Stimulated activated CD4-positive, alpha-beta T cell treated with anti-CD3 and anti-CD28 coated beads, TNF-alpha, amount 100 ng/mL, for 24 hours (primary cell): Measurements from ENCODE around the gene C10orf105.

Experiments used
- DNase-seq, 3 experiments: peaks; one replicate each; pipeline ENCODE4 v3.0.0-alpha.2; 2020; ENCODE audit warnings: low read depth in 3 of 3

C10orf105 gene

DNA sequence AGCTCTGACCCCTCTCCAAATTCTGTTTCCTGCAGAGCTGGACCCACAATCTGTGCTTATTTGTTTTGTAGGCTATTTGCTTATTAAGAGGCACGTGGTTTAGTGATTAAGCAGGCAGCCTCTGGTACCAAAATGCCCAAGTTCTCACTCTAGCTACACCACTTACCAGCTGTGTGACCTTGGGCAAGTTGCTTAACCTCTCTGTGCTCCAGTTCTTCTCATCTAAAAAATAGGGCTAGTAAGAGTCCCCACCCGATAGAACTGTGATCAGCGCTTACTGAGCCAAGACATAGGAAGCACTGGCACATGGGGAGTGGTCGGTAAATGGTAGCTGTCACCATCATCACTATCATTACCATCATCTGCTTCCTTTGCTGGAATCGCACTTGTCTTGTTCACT lies 20.8 kb downstream of the C10orf105 start:
- DNase-seq = no peak

DNA sequence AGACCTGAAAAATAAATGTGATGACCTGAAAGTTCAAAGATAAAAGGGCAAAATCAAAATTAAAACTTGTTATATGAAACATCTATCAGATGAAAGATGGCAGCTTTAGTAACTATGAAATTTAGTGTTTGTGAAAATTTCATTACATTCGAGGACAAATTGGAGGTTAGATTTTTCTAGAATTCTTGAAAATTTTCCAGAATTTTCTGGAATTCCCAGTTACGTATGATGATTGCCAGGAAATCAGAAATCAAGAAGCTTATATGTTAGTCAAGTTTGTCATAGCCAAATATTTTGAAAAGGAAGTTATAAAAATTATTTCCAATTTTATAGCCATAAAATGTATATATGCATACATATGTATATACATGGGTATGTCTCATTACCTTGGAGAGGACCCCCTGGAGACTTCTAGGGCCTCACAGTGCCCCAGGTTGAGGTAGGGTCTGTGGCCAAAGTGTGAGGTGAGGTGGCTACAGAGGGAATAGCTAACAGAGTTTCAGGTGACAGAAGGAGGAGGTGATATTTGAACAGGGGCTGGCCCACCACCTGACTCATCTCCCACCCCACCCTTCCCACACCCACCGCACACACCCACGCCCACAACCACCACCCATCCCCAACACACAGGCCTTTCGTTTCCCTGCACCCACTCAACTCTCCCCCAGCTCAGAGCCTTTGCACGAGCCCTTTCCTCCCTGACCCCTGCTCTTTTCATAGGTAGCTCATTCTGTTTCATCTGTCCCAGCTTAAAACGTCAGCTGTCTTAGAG lies 21.5 kb downstream of the C10orf105 start:
- peak in 2 of 3 experiments; percentile 18 to 50 for DNase-seq

DNA sequence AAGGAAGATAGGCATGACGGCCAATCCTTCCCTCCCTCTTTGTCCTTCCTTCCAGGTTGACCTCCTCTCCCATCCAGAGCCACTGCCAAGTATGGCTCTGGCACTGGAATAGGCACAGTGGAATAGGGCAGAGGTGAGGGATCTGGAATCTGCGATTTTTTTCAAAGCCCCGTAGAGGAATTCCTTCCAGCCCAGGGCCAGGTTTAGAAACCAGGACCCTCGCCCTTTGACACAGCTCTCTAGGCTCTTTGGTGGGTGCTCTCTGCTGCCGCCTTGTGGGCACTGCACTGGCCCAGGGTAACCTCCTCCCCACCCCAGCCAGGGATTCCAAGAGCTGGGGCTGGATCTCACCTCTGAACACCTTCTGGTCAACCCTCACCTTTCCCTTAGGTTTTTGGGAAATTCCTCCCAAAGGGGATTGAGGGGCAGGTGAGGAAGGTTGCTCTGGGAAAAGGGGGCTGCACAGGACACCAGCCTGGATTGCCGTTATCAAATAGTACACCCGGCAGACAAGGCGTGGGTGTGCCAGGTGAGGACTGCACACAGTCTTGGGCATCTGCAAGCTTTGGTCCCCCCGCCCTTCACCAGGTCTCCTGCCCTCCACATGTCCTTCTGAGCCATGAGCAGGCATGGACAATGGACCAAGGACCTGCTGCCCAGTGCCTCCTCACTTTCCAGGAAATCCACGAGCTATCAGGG lies 22.8 kb downstream of the C10orf105 start:
- peak; percentile 27 to 62 (median 35) for DNase-seq

DNA sequence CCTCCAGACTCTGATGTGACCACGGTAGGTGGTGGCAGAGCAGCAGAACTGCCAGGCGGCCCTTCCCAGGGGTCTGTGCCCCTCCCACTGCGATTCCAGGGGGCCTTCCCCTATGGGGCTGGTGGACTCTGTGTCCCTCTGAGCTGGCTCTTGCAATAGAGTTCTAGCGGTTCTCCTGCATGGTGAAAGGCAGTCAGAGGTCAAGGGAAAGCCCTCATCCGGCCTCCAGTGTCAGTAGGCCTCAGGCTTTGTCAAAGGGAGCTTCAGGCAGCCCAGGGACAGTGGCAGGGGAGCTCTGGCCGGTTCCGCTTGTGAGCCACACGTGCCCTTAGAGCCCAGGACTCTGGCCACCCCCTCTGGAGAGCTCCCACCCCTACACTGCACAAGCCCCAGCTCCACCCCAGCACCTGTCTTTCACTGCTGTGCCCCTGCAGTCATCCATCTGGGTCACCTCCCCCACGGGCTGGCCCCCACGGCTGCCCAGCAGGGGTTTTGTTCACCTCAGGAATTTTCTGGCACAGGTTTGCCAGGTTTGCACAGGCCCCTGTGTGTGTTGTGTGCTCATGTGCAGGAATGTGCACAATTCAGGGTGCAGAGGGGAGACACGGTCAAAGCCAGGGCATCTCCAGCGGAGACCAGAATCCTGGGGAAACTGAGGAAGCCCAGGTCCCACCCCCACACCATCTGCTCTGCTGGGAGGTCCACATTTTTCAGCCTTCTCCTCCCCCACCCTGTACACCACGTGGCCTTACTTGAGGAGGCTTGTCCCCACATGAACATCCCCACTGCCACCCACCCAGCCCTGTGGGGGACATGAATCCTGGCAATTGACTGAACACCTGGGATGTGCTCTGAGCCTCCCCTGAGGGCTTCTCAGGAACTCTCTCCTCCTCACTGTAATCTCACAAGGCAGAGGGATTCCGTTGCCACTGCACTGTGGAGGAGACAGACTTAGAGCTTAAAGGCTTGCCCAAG lies 23.8 kb downstream of the C10orf105 start:
- DNase-seq = no peak

DNA sequence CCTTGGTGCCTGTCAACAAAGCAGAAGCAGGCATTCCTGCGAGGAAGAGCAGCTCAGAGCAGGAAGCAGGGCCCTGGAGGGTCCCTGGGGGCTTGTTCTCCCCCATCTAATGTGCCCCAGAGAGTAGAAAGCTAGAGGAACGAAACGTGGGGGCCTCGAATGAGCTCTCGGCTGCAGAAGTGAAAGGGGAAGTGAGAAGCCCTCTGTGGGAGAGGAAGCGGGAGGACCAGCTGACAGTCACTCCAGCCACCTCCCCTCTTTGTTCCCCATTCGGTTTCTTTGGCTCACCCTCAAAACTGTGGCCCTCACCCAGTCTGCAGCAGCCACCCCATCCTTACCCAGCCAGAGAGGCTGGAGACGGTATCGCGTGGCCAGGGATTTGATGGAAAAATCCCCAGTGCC lies 25.0 kb downstream of the C10orf105 start:
- DNase-seq = peak in 1 of 3 experiments; percentile 23

DNA sequence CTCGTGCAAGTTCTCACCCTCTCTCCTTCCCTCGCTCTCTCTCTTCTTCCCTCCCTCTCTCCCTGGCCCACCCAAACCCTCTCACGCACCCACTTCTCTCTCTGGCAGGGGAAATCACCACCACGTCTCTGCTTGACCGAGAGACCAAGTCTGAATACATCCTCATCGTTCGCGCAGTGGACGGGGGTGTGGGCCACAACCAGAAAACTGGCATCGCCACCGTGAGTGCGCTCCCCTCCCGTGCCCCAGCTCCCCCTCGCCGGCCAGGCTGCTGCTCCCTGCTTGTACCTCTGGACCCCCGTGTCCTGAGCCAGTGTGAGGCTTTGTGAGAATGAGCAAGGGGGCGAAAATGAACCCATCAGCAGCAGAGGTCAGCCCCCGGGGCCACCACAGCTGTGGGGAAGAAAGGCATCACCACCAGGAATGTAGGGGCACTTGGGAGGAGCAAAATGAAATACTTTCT lies 25.5 kb downstream of the C10orf105 start:
- no peak for DNase-seq

DNA sequence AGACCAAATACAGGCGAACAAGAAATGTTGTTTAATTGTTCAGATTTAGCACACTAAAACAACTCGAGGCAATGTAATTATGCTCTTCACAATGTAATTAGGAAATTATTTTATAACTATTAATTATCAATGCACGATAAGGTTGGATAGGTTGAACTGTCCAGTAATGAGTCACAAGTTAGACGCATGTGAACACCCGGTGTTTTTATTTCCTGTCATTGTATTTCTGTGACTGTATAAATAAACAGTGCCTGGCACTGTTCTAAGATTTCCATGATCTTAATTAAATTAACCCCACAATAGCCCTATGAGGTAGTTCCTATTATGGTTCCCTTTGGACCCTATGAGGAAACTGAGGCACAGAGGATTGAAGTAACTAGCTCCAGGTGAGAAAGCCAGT lies 26.2 kb downstream of the C10orf105 start:
- no peak for DNase-seq

DNA sequence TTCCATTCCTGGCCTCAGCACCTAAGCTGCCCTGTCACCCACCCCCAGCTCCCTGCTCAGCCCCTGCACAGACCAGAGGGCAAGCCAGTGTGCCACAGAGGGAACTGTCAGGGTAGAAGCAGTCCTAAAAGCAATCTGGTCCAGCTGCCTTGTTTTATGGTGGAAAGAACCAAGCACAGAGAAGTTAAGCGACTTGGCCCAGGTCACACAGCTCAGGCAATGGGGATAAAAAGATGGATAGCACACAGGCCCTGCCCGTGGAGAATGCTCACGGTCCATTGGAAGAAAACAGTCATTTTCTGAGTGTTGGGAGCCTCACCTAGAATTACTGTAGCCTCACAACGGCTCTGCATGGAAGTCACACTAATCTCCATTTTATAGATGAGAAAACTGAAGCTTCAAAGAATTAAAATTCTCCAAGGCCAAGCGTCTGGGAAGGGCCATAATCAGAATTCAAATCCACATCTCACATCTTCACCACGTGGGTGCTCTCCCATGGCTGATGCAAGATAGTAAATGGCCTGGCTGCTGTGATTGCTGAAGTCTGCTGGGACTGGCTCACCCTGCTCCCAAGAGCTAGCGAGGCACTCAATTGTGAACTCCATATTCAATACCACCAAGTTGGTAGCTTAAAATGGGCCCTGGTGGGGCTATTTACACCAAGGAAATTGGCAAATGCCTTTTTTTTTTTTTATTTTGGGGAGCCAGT lies 26.8 kb downstream of the C10orf105 start:
- DNase-seq = no peak

DNA sequence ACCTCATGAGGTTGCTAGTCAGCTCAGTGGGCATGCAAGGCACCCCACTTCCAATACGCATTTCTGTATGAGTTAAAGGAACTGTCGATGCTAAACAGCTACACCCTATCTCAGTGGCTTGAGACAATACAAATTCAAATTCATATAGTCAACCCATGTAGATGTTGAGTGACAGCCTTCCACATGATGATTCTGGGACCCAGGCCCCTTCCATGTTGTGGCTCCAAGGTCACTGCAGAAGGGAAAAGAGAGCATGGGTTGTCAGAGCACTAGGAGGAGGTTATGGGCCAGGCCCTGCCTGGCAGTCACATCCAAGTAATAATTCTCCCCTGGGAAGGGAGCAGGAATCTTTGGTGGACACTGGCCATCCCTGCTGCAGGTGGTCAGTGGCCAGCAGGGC lies 28.2 kb downstream of the C10orf105 start:
- DNase-seq = no peak

DNA sequence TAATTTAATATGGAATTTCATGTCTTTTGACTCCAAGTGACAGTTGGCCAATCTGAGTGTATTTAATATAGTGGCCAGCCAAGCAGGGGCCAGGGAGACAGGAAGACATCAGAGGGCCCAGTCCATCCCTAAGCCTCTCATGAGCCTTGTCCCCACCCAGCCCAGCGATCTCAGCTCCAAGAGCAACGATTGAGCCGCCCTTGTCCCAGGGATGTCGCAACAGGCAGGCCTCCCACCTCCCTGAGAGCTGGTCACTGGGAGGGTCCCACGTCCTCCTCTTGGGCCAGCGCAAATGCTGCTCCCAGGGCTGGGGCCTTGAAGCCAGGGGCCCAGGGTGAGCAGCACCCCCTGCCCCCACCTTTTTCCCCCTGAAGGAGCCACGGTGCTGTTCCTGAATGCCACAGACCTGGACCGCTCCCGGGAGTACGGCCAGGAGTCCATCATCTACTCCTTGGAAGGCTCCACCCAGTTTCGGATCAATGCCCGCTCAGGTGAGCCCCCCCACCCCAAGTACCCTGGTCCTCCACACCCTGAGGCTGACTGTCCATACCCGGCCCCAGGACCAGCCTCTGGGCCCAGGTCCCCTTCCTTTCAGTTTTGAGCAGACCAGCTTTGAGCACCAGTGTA lies 29.4 kb downstream of the C10orf105 start:
- DNase-seq = no peak

DNA sequence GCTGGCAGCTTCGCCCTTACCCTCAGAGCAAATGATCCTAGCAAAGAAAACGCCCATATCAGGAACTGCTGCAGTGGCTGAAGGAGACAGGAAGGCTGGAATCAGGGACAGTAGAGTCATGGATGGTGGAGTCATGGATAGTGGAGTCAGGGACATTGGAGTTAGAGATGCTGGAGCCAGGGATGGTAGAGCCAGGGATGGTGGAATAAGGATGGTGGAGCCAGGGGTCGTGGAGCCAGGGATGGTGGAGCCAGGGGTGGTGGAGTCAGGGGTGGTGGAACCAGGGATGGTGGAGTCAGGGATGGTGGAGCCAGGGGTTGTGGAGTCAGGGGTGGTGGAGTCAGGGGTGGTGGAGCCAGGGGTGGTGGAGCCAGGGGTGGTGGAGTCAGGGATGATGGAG lies 31.3 kb downstream of the C10orf105 start:
- no peak for DNase-seq

DNA sequence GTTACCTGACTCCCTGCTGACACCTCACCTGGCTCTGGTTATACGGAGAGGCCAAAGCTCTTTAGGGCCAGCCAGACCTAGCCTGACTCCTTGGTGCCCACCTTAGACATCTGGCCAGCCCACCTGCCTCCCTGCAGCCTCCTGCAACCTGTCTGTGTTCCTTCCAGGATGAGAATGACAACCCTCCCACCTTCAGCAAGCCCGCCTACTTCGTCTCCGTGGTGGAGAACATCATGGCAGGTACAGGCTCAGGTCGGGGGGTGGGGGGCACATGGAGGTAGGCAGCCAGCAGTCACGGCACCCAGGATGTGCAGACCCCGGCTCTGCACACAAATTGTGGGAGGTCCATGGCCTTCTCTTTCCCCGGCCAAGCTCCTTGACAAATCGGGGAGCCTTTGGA lies 32.1 kb downstream of the C10orf105 start:
- DNase-seq = no peak

DNA sequence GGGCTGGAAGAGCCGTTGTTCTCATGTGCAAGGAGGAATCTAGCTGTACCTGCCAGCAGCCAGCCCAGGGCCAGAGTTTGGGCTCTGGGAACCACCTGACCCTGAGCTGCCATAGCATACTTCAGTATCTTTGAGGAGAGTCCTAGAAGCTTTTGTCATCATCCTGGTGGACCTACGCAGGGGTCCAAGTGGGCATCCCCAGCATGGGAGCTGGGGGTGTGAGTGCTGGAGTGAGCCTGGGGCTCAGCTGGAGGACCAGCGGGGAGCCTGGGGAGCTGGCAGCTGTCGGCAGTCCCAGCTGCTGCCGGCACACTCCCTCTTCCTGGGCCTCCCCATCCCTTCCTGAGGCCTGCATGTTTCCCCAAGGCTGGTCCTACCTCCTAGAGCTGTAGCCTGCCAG lies 32.5 kb downstream of the C10orf105 start:
- DNase-seq = no peak

DNA sequence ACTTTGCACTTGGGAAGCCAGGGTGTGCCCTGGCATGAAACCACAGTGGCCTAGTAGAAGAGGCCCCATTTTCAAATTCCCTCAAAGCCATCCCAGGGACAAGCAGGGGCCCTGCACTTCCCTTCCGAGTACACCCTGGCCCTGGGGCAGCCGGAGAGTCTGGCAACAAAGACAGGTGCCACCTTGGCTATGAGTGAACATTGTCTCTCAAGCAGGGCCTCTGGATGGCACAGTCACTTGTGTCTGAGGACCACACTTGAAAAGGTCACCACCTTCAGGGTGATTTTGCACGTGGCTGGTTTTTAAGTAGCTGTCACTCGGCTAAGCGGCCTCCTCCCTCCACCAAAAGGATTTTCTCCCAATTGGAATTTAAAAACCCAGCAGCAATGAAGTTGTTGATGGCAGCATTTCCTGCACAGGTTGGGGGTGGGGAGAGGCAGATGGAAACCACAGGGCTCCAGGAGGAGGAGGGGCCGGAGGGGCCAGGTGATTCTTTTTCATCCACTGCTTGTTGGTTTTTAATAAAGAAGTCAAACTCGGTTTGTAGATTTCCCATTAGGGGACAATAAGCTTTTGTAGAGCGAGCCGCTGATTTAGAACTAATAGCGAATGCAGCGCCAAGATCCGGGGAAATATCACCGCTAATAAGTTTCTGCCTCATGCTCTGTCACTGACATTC lies 33.9 kb downstream of the C10orf105 start:
- DNase-seq = no peak

DNA sequence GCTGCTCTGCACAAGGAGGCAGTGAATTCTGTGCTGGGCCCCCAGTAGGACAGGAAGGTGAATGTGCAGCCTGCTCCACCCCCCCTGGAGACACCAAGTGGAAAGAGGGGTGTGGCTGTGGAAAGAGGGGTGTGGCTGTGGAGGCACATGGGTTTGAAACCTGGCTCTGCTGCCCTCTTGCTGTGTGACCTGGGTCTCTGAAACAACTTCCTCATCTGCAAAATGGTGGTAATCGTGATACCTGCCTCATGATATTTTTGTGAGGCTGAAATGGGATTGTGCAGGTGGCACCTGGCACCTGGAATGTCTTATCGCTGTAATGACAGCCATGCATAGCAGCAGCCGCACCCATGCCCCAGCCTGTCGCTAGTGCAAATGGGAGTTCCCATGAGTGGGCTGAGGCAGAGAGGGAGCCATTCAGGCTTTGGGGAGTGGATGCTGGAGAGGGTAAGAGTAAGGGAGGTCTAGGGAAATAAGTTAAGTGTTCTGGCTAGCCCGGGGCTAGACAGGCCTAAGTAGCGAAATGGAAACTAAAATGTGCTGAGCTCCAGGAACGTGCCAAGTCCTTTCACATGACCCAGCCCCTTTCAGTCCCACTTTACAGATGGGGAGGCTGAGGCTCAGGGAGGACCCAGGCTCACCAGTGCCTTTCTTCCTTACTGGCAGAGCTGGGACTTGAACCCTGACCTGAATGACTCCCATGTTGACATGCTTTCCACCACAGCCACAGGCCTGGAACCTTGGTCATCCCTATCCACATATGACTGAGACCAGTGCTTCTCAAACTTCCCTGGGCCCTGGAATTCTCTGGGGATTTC lies 35.0 kb downstream of the C10orf105 start:
- DNase-seq = peak in 2 of 3 experiments; percentile 11 to 53

DNA sequence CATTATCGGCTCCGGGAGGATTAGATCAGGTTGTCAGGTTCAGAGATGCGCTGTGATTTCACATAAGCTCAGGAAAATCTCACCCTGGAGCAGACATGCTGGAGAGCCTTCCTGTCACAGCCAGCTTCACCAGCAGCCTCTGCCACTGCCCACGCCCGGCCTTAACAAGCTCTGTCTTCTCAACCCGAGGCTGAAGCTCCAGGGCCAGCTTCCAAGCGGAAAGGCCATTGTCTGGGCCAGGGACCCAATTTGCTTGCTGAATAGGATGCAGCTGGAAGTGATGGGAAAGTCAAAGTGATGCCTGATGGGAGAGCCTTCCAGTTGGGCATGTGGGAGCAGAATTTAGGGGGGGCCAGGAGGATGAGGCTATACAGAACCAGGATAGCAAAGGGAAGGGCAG lies 36.3 kb downstream of the C10orf105 start:
- no peak for DNase-seq

DNA sequence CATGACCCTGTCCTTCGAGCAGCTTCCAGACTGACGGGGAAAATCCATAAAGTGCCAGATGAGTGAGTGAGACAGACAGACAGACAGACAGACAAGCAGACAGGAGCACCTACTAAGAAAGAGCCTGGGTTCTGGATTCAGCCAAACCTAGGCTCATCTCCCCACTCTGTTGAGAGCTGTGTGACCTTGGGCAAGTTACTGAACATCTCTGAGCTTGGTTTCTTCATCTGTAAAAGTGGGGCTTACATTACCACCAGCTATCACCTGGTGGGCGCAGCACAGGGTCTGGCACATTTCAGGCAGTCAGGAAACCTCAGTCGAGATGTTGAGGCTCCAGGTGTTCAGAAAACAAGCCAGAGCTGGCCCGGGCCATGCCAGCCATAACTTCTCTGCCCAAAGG lies 37.6 kb downstream of the C10orf105 start:
- DNase-seq = no peak

DNA sequence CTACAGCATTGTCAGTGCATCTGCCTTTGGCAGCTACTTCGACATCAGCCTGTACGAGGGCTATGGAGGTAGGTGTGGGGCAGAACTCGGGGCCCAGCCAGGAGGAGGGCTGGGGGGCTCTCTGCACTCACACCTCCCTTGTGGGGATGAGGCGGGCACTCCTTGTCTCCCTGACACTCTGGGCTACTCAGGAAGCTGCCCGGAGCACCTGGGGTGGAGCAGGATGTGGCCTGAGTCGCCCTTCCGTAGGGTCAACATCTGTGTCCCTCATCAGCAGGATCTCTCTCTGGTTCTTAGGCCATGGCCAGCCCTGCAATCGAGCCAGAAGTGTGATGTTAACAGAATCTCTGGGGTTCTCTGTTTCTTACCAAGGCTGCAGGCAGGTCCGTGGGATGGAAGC lies 40.2 kb downstream of the C10orf105 start:
- no peak for DNase-seq

DNA sequence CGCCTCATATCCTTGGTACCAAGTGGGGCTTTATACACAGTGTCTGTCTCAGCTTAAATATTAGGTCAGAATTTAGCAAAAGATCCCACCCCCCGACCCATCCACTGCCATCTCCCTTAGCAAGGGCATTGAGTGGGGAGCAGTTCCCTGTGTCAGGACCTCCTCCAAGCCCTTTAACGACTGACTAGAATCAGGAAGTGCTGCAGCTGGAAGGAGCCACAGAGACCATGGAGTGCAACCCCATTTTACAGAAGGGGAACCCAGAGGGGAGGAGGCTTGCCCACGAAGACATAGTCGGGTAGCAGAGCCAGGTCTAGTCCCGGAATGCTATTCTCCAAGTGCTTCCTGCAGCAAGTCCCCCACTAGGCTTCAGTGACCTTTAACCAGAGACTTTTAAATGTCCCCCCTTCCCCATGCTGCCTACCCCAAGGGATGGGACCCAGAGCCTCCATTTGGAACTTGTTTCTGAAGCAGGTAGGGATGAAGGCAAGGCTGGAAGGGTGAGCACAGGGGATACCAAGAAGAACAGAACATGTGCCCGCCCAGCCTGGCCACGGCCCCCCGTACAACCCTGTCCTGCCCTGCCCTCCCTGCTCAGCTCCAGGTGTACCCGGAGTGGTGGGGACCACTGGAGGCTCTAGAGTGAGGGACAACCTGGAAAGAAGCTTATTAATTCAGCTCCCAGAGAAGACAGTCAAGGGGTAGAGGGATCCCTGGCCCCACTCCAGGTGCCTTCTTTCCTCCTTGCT lies 41.3 kb downstream of the C10orf105 start:
- DNase-seq = no peak
